Stomach (tissue), 4 donors: ENCODE measurements around the gene BLOC1S6.

Experiments
- CTCF ChIP-seq, 7 experiments: fragments of 450-650 bp in 4 of 7; fragments of 200-600 bp in 3 of 7; sonication (generic) in 3 of 7; IDR thresholded peaks; one replicate each; pipeline ENCODE4 v1.5.1; 2016 to 2019; ENCODE audit warnings: antibody characterized with exemption in 7 of 7, control low read depth in 2 of 7, mild to moderate bottlenecking in 1 of 7
- POLR2A ChIP-seq, 4 donors: fragments of 450-650 bp; IDR thresholded peaks; one replicate each; pipeline ENCODE4 v1.6.1; 2016; ENCODE audit warnings: antibody characterized with exemption in 4 of 4, control low read depth in 2 of 4, mild to moderate bottlenecking in 1 of 4, moderate library complexity in 1 of 4
- POLR2AphosphoS5 ChIP-seq, 3 donors: sonication (generic); formaldehyde crosslinking; IDR thresholded peaks; one replicate each; pipeline ENCODE4 v1.6.1; 2016; ENCODE audit warnings: antibody characterized with exemption in 3 of 3

DNA sequence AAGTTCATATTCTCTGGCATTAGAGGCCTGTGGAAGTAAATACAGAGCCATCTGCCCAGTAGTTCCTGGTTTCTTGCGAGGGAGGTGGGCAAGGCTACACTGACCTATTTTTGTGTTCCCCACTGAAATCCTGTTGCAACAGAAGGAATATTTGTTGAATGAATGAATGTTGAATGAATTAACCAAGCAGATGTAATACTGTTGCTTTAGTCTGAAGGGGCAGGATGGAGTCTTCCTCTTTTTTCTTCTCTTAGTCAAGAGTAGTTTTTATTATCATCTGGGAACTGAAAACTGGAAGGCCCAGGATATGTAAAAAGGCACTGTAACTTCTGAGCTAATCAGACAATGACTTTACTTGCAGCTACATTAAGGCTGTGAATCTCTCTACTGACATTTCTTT is 17.1 kb downstream of the BLOC1S6 start:
- TF ChIP-seq CTCF (IDR thresholded peaks at IDR 0.05) (no peak), POLR2A (IDR thresholded peaks at IDR 0.05) (no peak), POLR2AphosphoS5 (IDR thresholded peaks at IDR 0.05) (no peak)
